ENCODE results near the gene OR2M5.

OR2M5 gene, protein sequence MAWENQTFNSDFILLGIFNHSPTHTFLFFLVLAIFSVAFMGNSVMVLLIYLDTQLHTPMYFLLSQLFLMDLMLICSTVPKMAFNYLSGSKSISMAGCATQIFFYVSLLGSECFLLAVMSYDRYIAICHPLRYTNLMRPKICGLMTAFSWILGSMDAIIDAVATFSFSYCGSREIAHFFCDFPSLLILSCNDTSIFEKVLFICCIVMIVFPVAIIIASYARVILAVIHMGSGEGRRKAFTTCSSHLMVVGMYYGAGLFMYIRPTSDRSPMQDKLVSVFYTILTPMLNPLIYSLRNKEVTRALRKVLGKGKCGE

DNA sequence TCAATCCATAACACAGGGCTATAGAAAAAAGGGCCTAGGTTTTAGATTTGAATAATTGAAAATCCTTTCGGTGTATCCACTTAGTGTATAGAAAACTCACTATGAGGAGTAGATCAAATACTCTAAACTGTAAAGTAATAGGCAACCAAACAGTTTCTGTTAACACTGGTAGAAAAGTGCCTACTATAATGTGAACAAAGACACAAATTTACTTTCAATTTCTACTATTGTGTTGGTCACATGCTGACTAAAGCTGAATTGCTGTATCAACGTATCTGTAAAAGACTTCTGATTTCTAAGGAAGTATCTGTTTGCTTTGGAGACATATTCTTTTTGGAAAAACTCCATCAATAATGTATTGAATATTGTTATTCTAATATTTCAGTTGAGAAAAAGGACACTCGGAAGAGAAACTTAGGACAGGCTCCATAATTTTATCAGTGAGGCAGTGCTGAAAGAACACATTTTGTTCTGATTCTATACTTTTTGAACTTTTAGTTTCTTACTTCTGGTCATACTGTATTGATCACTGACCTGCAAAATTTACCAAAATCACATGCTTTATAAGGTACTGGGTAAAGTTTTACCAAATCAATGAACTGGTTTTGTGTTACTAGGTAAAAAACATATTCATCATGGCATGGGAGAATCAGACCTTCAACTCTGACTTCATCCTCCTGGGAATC is at the start of gene OR2M5:
OR2M5 (plus strand) TSS at position 636 of the 686 bp plus-strand sequence; CDS start at position 636, 0 bp downstream.
- no peak for DNase-seq

DNA sequence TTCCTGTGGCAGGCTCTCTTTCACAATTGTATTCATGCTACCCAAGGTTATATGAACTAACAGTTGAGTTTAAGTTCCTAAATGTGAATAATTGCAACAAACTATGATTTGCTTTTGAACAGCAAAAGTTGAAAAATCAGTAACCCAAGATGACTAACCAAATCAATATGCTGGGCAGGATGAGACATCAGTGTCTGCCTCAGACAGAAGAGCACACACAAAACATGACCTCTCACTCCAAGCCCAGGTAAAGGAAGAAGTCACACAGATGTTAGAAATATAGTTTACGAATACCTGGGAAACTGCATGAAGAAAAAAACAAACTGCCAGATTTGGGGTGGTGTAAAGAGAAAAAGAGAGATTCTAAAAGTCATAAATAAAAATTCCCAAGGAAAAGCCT is 46.4 kb upstream of the OR2M5 start:
- no peak for DNase-seq

DNA sequence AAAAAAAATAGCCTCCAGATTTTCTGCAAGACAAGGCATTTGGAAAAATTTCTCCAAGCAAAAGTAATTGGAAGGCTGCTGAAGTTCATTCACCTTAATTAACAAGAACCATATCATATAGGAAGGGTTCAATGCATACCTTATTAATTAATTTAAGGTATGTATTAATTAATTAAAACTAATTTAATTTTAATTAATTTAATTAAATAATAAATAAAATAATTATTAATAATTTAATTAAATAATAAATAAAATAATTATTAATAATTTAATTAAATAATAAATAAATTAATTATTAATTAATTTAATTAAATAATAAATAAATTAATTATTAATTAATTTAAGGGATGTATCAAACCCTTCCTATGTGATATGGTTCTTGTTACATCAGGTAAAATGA is 42.1 kb upstream of the OR2M5 start:
- no peak for DNase-seq

DNA sequence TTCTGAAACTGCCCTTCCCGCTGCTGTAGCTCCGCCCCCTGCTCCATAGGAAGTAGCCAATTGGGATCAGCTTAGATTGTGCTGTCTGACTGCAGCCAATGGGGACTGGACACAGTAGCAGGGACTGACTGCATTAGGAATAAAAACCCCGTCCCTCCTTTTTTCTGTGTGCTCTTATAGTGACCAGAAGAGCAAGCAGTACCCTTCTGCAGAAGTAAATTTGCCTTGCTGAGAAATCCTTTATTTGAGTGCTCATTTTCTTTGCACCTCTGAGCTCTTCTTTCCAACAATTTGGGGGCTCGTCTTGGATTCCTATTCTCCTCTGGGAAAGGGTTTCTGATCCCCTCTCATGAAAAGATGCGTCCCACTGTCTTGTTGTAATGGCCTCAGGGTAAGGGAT is 33.8 kb upstream of the OR2M5 start:
- DNase-seq: no peak

DNA sequence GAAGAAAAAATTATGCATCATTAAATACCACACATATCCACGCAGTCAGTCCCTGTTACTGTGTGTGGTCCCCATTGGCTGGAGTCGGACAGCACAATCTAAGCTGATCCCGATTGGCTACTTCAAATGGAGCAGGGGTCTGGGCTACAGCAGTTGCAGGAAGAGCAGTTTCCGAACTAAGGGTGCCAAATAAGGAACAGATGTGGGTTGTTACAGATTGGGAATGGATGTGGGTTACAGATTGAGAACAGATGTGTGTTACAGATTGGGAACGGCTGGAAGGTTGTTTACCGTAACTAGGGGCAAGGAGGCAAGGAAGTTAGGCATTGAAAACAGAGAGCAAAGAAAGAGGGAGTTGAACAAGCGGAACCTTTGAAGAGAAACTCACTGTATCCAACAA is 30.1 kb upstream of the OR2M5 start:
- DNase-seq: no peak

DNA sequence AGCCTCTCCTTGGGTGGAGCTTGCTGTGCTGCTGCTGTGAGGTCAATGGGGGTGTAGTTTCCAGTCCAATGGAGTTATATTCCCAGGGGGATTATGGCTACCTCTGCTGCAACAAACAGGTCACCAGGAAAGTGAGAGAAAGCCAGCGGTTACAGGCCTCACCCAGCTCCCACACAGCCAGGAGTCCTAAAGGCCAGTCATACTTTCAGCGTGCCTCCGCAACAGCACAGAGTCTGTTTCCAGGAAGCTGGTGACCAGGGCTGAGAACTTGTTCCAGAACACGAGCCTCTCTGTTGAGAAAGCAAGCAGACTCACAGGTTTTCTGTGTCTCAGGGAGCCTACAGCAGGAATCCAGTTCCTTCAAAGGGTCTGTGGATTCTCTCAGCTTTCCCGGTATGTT is 17.3 kb upstream of the OR2M5 start:
- DNase-seq: no peak

DNA sequence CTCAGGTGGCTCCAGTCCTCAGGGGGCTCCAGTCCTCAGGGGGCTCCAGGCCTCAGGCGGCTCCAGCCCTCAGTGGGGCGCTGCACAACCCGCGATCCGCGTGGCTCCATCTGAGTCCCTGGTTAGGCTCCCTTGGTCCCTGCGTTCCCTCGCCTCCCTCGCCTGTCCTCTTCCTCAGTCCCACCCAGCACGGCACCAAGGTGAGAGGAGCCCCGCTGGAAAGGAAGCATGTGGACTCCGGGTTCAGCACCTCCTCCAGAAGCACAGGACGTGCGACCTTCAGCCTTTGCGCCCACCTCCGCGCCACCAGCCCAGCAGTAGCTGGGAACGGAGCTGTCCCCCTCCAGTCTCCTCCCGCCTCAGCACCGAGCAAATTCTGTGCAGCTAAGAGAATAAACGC is 8.1 kb upstream of the OR2M5 start:
- no peak for DNase-seq

DNA sequence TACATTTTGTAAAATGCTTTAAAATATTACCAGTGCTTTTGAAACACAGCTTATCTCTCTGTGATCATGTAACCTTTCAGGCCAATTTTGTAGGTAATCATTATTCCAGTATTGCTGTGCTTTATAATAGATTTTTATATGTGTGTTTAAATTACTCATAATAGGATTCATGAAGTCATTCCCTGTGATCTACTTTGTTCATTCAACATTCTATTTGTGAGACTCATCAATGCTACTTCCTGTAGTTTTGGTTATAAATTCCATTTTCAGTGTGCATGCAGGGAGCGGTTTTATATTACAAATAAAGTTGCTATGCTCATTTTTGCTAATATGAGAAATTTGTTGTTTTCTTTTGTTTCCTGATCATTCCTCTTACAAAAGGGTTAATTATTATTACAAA is 4.1 kb upstream of the OR2M5 start:
- DNase-seq: no peak

DNA sequence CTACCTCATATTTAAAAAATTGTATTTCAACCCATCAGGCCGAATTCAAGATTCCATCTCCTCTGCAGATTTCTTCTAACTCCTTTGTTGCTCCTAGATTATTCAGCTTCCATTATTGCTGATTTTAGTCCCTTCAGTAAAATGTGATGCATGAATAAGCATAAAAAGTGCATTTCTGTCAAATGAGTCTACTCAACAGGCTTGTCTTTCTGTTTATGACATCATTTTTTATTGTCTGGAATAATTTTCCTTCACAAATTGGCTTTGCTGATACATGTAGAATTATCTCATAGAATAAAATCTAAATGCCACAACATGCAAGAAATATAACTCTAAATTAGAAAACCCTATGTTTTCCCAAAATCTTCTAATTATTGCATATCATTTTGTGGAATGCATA is 1.6 kb upstream of the OR2M5 start:
- no peak for DNase-seq

DNA sequence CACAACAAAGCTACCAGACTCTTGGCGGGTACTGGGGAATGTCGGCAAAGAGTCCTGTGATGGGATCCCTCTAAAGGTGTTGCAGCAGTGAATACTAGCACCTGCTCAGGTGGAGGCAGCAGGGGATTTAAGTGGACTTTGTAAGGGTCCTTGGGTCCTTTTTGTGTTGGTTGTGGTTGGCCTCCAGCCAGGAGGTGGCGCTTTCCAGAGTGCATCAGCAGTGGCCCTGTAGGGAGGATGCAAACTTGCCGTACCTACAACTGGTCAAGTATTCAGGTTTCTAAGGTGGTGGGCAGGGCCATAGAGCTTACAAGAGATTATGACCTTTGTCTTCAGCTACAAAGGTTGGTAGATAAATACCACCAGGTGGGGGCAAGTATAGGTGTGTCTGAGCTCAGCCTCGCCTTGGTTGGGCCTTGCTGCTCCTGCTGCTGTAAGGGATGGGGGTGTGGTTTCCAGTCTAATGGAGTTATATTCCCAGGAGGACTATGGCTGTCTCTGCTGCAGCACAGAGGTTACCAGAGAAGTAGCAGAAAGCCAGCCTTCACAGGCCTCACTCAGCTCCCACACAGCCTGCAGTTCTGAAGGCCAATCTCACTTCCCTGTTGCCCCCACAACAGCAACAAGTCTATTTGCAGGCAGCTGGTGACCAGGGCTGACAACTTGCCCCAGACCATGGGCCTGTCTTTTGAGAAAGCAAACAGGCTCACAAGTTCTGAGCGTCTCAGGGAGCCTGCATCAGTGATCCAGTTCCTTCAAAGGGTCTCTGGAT is 7.3 kb downstream of the OR2M5 start:
- DNase-seq: no peak

DNA sequence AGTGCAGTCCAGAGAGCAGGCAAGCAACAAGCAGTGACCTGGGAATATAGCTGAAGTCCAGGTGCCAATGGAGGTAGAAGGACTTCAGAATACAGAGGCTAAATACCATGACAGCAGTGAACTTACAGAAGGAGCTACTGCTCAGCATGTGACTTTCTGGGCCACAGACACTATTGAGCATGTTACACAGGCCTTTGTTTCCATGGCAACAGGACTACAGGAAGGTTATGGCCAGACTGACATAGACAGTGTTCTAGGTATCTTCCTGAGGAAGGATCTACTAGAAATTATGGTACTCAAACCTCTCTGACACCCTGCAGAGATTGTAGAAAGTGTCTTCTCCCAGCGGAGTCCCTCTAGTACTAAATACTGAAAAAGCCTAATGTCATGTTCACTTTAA is 11.0 kb downstream of the OR2M5 start:
- DNase-seq: no peak

DNA sequence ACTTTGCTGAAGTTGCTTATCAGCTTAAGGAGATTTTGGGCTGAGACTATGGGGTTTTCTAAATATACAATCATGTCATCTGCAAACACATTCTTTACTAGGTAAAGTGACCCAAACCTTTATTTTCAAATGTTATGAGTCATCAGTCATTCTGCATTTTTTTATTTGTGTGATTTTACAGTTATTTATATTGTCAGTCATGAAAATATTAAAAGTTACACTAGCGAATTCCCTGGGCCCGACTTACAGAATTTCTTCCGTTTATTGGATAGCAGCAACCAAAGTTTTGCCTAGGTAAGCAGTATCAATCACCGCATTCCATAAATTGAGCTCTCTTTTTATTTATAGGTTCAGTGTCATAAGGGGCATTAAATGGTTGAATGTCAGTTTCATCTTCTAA is 13.8 kb downstream of the OR2M5 start:
- no peak for DNase-seq

DNA sequence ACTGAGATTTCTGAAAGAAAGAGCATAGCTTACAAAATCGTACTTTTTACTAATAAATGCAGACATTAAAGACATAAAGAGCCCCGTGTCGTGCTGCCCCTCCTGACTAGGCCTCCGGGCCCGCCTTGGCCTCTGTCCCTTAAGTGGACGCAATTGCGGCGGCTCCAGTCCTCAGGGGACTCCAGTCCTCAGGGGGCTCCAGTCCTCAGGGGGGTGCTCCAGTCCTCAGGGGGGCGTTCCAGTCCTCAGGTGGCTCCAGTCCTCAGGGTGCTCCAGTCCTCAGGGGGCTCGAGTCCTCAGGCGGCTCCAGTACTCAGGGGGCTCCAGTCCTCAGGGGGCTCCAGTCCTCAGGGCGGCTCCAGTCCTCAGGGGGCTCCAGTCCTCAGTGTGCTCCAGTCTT is 19.1 kb downstream of the OR2M5 start:
- no peak for DNase-seq

DNA sequence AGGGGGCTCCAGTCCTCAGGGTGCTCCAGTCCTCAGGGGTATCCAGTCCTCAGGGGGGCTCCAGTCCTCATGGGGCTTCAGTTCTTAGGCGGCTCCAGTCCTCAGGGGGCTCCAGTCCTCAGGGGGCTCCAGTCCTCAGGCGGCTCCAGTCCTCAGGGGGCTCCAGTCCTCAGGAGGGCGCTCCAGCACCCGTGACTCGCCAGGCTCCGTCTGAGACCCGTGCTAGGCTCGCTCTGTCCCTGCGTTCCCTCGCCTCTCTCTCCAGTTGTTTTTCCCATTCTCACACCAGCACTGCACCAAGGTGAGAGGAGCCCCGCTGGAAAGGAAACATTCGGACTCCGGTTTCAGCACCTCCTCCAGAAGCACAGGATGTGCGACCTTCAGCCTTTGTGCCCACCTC is 20.2 kb downstream of the OR2M5 start:
- no peak for DNase-seq

DNA sequence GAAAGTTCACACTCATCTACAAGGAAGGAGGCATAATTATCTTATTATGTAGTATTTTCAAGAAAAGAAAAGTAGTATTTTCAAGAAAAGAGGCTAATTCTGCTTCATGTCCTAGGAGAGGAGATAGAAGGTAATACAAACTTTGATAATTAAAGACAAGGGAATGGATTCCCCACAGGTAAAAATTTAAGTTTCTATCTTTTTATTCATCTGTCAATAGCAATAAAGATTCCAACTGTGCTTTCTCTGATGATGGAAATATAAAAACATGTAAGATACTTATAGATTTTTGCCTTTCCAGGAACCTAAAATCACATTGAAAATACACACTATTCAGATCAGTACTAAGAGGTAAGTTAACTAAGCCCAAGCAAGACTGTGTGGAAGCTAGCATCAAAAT is 29.6 kb downstream of the OR2M5 start, which contains the start of gene OR2M2:
OR2M2 (plus strand) TSS at position 301 of the 400 bp plus-strand sequence. CDS start 5,165 bp downstream, outside the sequence.
- DNase-seq: no peak

DNA sequence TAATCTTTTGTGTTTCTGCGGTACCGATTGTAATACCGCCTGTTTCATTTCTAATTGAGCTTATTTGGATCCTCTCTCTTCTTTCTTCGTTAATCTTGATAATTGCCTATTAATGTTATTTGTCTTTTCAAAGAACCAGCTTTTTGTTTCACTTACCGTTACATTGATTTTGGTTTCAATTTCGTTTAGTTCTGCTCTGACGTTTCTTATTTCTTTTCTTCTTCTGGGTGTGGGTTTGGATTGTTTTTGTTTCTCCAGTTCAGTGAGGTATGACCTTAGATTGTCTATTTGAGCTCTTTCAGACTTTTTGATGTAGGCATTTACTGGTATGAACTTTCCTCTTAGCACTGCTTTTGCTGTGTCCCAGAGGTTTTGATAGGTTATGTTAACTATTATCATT is 39.0 kb downstream of the OR2M5 start:
- no peak for DNase-seq

DNA sequence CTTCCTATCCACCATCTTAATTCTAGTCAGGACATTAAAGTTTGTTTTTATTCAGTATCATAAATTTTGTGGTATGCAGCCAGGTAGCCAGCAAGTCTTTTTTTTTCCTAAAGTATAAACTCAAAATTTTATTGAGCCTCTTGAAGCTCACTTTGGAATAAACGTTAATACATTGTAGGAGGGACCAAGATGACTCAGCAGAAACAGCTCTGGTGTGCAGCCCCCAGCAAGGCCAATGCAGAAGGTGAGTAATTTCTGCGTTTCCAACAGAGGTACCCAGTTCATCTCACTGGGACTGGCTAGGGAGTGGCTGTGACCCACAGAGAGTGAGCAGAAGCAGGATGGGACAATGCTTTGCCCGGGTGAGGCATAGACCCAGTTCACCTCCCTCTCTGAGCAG is 42.4 kb downstream of the OR2M5 start:
- no peak for DNase-seq

DNA sequence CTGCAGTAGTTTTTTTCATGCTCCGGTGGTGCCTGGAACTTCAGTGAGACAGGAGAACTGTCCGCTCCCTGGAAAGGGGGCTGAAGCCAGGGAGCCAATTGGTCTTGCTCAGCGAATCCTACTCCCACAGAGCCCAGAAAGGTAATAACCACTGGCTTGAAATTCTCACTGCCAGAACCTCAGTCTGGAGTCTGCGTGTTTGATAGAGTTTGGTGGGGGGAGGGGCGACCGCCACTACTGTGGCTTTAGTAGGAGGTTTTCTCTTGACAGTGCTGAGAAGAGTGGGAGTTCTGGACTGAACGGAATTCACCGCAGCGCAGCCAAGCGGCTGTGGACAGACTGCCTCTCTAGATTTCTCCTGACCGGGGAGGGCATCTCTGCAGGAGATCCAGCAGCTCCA is 44.1 kb downstream of the OR2M5 start:
- DNase-seq: no peak

DNA sequence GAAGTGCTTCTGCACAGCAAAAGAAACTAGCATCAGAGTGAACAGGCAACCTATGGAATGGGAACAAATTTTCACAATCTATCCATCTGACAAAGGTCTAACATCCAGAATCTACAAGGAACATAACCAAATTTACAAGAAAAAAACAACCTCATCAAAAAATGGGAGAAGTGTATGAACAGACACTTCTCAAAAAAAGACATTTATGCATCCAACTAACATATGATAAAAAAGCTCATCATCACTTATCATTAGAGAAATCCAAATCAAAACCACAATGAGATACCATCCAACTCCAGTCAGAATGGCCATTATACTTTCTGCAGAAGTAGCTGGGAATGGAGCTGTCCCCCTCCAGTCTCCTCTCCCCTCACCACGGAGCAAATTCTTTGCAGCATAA is 49.2 kb downstream of the OR2M5 start:
- DNase-seq: no peak
